C4-2B (cell line): ENCODE results near the gene ANKRD11.
"Not testable (repeated sequence)": the region's sequence is repeated elsewhere in the genome, so short reads cannot be mapped to it uniquely, and the experiment has no call there.

Experiments used
- H3K27ac ChIP-seq: fragments of 450-650 bp; 2 replicates; pipeline ENCODE4 v1.5.1; 2017
- ZFX ChIP-seq: fragments of 450-650 bp; IDR thresholded peaks from 2 replicates; pipeline ENCODE4 v1.6.1; 2017
- TF ChIP-seq, protein P1 (sequence below): fragments of 450-650 bp; conservative IDR thresholded peaks from 2 replicates; pipeline ENCODE4 v1.5.1; 2017; ENCODE audit warnings: mild to moderate bottlenecking

Gene ANKRD11

DNA sequence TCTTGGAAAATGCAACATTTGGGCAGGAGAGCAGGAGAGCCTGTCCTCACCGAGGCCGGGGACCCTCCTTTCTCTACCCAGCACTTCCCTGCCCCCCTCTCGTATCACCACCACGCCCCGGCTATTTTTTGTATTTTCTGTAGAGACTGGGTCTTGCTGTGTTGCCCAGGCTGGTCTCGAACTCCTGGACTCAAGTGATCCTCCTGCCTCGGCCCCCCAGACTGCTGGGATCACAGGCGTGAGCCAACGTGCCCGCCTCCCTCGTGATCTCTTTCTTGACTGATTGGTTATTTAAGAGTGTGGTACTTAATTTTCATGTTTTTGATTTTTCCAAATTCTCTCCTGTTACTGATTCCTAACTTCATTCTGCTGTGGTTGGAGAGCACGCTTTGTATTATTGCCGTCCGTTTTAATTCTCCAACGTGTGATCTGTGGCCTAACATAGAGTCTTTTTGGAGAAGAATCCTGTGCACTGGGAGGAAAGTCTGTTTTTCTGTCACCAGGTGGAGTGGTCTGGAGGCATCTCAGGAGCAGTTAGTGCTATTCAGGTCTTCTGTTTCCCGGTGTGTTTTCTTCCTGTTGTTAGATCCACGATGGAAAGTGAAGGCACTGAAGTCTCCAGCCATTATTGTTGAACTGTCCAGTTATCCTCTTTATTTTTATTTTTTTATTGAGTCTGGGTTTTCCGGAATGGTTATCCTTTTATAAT is 232.4 kb downstream of the ANKRD11 start:
- no peak for TF ChIP-seq ZFX
- TF ChIP-seq, protein P1, sequence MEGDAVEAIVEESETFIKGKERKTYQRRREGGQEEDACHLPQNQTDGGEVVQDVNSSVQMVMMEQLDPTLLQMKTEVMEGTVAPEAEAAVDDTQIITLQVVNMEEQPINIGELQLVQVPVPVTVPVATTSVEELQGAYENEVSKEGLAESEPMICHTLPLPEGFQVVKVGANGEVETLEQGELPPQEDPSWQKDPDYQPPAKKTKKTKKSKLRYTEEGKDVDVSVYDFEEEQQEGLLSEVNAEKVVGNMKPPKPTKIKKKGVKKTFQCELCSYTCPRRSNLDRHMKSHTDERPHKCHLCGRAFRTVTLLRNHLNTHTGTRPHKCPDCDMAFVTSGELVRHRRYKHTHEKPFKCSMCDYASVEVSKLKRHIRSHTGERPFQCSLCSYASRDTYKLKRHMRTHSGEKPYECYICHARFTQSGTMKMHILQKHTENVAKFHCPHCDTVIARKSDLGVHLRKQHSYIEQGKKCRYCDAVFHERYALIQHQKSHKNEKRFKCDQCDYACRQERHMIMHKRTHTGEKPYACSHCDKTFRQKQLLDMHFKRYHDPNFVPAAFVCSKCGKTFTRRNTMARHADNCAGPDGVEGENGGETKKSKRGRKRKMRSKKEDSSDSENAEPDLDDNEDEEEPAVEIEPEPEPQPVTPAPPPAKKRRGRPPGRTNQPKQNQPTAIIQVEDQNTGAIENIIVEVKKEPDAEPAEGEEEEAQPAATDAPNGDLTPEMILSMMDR, result no peak
- no peak overlapping the region for H3K27ac ChIP-seq

DNA sequence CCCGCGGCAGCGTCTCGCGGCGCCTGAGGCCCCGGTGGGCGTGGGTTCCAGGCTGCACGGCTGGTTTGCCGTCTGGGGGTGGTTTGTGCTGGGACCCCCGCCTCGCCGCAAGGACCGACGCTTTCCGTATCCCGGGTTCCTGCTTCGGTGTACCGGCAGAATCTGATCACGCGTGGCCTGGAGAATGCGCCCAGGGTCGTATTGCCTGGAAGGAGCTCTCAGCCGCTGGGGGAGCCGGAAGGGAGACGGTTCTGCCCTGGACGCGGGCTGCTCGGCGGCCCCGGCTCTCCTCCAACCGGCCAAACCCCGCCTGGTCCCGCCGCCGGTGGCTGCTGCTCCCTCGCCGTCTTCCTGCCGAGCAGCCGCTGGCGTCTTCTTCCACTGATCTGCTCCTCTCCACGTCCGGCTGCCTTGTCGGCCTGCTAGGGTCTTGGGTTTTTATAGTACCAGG is 233.1 kb downstream of the ANKRD11 start:
- TF ChIP-seq, protein P1, result no peak
- no peak for TF ChIP-seq ZFX
- H3K27ac ChIP-seq, result peak overlapping the region; percentile 58

DNA sequence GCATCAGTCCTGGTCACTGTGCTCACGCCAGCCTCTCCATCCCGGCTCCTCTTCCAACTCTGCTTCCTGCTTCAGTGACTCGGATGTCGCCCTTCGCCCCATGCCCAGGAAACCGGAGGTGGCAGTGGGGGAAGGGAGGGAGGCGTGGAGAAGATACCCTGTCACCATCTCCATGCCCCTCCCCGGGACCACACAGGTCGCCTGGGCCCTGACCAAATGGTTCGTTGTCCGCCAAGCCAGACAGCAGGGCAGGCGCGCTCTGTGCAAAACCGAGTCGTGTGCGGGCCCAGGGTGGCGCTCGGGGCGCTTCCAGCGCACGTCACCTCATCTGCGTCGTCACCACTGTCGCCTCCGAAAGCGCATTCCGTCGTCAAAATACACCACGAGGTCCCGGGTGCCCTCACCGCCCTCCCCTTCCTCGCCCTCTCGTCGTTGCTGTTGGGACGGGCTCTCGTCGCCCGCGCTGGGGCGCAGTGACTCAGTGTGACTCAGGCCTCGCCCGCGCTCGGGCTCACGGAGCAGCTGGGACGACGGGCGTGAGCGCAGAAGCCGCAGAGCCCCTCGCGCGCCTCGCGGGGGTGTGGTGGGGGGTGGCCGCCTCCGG is 233.6 kb downstream of the ANKRD11 start:
- H3K27ac ChIP-seq, result peak overlapping the region; percentile 58

DNA sequence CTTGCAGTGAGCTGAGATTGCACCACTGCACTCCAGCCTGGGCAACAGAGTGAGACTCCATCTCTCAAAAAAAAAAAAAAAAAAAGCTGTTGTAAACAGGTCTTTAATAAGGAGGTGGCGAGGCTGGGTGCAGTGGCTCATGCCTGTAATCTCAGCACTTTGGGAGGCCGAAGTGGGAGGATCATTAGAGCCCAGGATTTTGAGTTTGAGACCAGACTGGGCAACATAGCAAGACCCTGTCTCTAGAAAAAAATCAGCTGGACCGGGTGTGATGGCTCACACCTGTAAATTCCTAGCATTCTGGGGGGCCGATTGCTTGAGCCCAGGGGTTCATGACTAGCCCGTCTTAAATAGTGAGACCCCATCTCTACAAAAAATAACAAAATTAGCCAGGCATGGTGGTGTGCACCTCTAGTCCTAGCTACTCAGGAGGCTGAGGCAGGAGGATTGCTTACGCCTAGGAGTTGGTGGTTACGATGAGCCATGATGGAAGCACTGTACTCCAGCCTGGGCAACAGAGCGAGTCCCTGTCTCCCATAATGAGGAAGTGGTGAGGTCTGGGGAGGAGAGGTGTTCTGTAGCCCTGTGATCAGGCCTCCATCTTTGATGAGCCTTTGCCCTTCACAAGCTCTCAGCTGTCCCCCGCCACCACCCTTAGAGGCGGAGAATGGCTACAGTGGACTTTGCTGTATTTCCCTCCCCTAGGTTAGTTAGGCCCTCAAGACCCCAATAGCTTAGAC is 236.6 kb downstream of the ANKRD11 start:
- H3K27ac ChIP-seq, result no peak overlapping the region
- TF ChIP-seq, protein P1, result no peak
- TF ChIP-seq ZFX, result no peak

More for the DNA sequence above, 233.6 kb downstream of the ANKRD11 start:
- TF ChIP-seq ZFX, result no peak
- TF ChIP-seq, protein P1, result no peak

DNA sequence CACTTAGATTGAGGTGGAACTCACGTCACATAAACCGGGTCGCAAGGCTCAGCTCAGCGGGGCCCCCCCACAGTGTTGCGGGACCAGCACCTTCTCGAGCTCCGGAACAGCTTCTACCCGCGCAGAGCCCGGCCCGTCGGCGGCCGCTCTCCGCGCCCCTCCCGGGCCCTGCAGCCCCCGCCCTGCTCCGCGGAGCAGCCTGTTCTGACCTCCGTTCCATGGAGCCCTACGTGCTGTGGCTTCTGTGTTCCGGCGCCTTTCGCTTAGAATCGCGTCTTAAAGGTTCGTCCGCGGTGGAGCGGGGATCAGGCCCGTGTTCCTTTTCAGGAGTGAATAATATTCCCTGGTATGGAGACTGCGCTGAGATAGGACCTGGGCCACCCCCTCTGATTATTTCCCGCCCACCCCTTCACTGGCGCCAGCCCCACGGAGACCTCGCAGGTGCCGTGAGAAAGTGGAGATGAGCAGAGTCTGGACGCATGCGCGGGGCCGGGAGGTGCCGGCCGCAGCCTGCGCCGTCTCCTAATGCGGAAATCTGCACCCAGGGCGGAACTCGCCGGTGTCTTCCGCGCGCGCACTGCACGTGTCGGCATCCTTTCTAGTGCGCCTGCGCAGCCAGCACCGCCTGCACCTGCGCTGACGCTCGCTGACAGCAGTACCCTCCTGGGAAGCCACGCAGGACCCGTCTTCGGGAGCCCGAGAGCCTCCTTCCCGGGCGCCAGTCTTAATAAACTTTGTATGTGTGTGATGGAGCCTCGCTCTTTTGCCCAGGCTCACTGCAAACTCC is 242.0 kb downstream of the ANKRD11 start:
- TF ChIP-seq, protein P1, result no peak
- TF ChIP-seq ZFX, result no peak
- H3K27ac ChIP-seq, result no peak overlapping the region

DNA sequence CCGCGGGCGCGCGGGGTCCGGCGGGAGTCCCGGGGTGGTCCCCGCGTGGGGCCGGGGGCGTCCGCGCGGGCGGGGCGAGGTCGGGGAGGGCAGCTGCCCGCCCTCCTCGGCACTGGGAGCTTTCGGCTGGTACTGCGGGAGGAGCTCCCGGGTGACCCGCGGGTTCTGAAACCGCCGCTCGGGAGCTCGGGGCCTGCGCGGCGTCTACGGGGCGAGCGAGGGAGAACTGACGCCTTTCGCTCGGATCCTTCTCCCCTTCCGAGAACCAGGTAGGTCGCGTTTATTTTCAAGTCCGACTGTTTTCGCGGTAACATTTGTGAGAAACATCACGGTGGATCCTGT is 242.7 kb downstream of the ANKRD11 start:
- H3K27ac ChIP-seq, result not testable (repeated sequence)

DNA sequence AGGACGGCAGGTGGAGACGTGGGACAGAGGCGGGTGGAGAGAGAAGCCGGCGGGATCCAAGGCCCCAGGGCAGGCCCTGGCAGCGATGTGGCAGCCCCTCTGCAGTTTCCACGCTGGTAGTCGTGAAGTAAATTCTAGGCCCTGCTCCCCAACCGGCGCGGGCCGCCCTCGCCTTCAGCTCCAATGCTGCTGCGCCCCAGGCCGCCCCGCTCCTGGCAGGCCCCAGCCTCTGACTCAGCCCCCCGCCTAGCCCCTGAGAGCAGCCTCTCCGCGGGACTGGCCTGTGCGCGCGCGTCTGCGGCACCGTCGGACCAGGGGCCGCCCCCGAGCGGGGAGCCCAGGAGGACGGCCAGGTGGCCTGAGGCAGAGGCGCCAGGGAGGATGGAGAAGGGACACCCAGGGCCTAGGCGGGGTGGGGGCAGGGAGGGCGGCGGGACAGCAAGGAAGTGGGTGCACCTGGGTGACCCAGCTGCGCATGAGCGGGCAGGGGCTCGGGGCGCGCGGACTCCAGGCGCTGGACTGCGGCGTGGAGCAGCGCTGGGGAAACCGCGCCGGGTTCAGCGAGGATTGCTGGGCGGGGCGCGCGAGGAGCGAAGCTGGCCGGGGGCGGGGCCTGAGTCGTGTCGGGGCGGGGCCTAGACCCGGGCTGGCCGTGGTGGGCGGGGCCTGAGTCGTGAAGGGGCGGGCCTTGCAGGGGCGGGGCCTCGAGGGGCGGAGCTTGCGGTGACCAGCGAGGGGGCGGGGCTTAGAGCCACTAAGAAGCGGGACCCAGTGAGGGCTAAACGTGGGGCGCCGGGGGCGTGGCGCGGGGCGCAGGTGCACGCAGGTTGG is 243.2 kb downstream of the ANKRD11 start:
- peak overlapping the region; percentile 14; the same call in 1 of the 2 replicates for H3K27ac ChIP-seq
- no peak for TF ChIP-seq ZFX
- TF ChIP-seq, protein P1, result no peak
